Esophagus squamous epithelium (tissue), 4 donors: ENCODE data around the gene ERBB3.
"Not testable (repeated sequence)": the region's sequence is repeated elsewhere in the genome, so short reads cannot be mapped to it uniquely, and the experiment has no call there.

Experiments used
- CTCF ChIP-seq, 6 experiments: fragments of 450-650 bp in 4 of 6; fragments of 200-600 bp in 2 of 6; sonication (generic) in 2 of 6; IDR thresholded peaks; one replicate each; pipeline ENCODE4 v1.5.1; 2016 to 2019; ENCODE audit warnings: antibody characterized with exemption in 6 of 6, mild to moderate bottlenecking in 4 of 6, moderate library complexity in 4 of 6
- POLR2A ChIP-seq, 4 donors: fragments of 450-650 bp; IDR thresholded peaks; one replicate each; pipeline ENCODE4 v1.6.1; 2017; ENCODE audit warnings: antibody characterized with exemption in 4 of 4, mild to moderate bottlenecking in 4 of 4, moderate library complexity in 3 of 4

- TF ChIP-seq CTCF, POLR2A (IDR thresholded peaks at IDR 0.05): not testable (repeated sequence)
These were observed 2.0 kb upstream of the ERBB3 start for GRCh38 chr12:56077966-56078365.
